Hematopoietic multipotent progenitor cell treated with erythropoietin and hydrocortisone succinate and interleukin-3 and kit ligand, for 17 days (in vitro differentiated cells): ENCODE measurements around the gene MRPL18.
"Not testable (repeated sequence)": the region's sequence is repeated elsewhere in the genome, so short reads cannot be mapped to it uniquely, and the experiment has no call there.

Experiments used
- DNase-seq: peaks from one replicate; pipeline ENCODE4 v3.0.0-alpha.2; 2015; ENCODE audit warnings: low spot score

MRPL18 gene

DNA sequence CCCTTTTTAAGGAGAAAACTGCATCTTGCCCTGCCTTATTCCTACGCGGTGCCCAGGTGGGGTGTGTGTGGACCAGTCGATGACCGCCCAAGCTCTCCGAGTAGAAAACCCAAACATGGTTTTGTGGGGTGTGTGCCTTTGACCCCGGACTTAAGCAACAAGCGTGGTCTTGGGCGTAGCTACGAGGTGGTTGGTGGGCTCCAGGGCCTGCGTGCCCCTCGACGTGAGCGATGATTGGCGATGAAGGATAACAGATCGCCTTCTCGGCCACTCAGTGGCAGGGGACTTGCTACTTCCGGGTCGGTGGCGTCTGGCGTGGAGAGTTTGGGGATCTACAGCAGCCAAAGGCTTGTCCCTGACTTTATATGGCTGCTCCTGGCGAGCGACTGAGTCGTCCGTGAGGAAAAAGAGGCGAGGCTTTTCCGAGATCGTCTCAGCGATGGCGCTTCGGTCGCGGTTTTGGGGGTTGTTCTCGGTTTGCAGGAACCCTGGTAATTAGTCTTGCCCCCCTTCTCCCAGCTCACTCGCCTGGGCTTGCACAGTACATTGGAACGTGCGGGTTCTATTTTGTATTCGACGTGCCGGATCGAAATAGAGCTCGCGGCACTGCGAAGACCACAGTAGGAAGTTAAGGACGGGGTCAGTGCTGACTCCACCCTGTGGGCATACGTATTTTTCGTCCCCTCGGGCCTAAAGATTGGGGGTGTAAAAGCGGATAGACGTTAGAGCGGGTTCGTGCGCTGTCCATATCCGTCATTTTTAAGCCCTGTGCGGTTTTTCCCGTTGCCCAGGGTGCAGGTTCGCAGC is at the start of gene MRPL18:
MRPL18 (plus strand) TSS at position 319 of the 807 bp plus-strand sequence; CDS start at position 440, 121 bp downstream.
- peak; percentile 90 for DNase-seq

GRCh38 chr6:159742165-159742564 is 48.1 kb upstream of the MRPL18 start:
- peak; percentile 34 for DNase-seq

DNA sequence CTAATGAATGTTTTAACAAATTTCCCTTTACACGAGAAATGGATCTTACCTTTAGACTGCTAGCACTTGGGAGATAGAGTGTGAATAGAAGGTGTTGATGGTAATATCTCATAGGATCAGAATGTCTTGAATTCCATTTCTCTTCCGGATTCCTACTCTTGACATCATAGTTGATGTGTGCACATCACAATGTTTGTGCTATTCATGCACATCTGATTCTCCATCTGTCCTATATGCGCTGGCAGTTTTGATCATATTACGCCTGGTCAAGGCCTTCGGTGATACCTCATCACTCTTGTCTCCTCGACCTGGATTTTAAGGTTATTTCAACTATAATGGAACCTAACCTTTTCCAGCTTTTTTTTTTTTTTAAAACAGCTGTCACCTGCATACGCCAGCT is 45.2 kb upstream of the MRPL18 start:
- DNase-seq, result no peak

DNA sequence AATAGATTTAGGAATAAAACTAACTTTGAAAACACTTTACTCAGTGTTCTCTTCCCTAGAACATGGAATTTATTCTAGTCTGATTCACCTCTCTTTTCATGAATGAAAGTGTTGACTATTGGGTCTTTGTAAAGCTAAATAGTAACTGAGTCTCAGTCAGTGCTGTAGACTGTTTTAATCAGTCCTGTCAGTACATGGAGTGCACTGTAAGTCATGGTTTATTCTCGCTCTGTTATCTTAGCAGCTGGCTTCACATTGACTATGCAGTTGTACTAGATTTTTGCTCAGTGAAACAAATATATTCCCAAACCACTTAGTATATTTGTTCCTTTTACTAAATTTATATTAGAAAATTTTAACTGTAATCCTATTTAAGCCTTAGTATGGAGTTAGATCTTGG is 43.5 kb upstream of the MRPL18 start:
- DNase-seq, result no peak

DNA sequence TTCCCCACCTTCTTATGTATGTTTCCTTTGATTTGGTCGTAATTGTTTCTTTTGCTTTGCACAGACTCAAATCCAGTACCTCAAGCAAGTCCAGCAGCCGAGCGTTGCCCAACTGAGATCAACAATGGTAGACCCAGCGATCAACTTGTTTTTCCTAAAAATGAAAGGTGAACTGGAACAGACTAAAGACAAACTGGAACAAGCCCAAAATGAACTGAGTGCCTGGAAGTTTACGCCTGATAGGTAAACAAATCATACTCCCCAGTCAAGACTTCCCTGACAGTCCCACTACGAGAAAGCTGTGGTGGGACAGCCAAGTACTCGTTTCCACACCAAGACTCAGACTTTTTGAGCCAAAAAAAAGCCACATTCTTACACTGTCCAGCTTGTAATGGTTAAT is 42.1 kb upstream of the MRPL18 start:
- not testable (repeated sequence) for DNase-seq

DNA sequence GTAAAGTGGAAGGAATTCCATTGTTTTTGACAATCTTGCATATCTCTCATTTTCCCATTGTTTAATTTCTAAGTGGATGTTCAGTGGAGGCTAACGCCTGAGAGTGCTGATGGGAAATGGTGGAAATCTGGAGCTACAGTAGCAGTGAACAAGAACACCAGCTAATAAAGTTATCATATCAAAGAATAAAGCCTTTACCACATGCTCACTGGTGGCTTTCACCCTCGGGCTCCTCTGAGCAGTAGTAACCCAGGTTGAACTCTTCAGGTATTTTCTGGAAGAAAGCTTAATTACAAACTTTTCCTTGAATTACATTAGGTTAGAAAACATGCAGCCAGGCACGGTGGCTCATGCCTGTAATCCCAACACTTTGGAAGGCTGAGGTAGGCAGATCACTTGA is 38.8 kb upstream of the MRPL18 start:
- no peak for DNase-seq

DNA sequence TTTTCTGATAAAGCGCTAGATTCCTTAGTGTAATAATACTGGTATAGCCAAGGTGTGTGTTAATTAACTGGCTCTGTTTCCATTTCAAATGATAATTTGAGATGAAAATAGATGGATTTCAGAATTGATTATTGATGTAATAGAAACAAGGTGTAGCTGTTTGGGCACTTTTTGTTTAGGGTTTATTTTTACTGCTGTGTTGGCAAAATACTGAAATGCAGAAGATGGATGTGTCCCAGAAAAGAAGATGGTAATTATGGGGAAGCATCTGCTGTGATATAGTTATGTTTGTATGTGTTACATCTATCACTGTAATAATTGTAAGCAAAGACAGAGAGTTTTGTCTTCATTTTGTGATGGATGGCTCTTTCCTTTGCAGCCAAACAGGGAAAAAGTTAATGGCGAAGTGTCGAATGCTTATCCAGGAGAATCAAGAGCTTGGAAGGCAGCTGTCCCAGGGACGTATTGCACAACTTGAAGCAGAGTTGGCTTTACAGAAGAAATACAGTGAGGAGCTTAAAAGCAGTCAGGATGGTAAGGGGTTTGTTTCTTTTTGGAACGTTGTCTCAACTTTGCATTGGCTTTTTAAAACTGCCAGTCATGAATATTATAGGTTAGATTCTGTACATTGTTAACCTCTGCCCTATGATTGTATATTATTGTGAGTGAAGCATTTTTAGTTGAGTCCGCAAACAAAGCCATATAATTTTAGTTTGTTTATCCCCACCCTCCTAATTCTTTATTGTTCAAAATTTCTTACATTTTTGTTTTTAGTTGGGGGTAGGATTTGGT is 37.0 kb upstream of the MRPL18 start:
- DNase-seq, result no peak

- no peak for DNase-seq
Observed at GRCh38 chr6:159754401-159754800, 35.9 kb upstream of the MRPL18 start.

GRCh38 chr6:159754959-159755914 is 35.0 kb upstream of the MRPL18 start:
- DNase-seq, result no peak

GRCh38 chr6:159756508-159756907 is 33.8 kb upstream of the MRPL18 start:
- DNase-seq, result no peak

- DNase-seq, result no peak
Observed at GRCh38 chr6:159758031-159759001, 32.0 kb upstream of the MRPL18 start.

DNA sequence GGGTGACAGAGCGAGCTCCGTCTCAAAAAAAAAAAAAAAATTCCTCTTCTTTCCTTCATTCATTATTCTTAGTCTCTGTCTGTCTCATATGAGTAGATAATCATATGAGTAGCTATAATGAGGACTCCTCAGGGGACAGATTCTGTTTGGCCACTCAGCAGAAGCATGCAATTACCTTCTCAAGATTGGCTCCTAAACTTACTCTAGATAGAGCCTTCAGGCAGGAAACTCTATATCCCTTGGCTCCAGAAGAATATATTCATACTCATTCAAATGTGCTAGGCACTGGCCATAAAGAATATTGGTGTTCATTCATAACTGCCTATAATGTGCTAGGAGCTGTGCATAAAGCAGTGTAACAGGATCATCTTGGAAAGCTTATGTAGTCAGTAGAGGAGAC is 30.6 kb upstream of the MRPL18 start:
- no peak for DNase-seq

GRCh38 chr6:159760602-159761057 is 29.6 kb upstream of the MRPL18 start:
- DNase-seq, result no peak

DNA sequence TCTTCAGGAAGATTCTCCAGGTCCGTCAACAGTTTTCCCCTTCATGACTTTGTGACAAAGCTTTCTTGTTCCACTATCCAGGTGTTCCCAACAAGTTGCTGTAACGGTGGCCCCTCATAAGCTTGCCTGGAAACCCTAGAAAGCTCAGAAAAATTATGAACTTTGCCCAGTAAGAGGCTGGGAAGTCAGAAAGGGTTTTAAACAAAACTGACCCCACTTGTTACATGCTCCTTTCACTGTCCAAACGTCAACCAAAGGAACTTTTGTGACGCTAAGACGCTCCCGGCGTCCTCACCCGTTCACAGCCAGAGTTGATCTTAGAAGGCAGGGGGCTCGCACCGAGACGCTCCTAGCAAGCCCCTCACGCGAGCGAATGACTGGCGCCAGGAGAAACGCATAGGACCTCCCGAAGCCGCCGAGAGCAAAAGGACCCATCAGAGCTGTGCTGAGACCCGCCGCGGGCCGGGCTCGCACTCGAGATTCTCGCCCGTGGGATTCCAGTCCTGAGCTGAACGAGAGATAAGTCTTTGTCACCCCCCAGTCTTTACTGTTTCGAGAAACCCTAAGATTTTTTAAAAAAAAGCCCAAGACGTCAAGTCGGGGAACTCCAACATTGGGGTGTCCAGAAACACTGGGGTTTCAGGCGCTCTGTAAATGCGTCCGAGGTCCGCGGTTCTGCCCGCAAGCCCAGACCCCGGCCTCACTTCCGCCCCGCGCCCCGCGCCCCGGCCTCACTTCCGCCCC is 29.0 kb upstream of the MRPL18 start:
- DNase-seq, result no peak

GRCh38 chr6:159761873-159762680 is 28.2 kb upstream of the MRPL18 start, which contains the start of gene ACAT2:
TSS of gene ACAT2 (plus strand) at chr6:159762045. CDS start at chr6:159762088, 43 bp downstream.
- peak; percentile 91 for DNase-seq

DNA sequence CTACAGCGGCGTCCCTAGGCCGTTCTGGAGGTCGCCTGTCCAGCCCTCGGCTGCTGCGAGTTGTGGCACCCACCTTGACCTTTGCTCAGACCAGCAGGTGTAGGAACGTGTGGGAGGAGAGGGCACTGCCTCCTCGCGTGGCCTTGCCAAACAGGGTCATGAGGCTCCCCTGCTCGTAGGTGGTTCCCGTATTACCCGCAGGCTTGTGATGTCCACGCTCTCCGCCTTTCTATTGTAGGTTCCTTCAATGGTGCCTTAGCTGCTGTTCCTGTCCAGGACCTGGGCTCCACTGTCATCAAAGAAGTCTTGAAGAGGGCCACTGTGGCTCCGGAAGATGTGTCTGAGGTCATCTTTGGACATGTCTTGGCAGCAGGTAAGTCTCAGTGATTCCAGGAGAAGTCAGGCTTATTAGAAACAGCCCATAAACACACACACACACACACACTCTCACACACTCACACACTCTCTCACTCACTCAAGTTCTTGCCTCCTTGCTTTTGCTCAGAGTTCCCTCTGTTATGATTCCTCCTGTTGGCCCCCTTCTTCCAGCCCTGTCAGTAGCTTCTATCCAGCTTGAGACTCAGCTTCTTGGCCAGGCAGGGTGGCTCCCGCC is 27.5 kb upstream of the MRPL18 start:
- no peak for DNase-seq

- no peak for DNase-seq
Observed at GRCh38 chr6:159766906-159767305, 23.4 kb upstream of the MRPL18 start.

- no peak for DNase-seq
Observed at GRCh38 chr6:159769470-159769869, 20.8 kb upstream of the MRPL18 start.

DNA sequence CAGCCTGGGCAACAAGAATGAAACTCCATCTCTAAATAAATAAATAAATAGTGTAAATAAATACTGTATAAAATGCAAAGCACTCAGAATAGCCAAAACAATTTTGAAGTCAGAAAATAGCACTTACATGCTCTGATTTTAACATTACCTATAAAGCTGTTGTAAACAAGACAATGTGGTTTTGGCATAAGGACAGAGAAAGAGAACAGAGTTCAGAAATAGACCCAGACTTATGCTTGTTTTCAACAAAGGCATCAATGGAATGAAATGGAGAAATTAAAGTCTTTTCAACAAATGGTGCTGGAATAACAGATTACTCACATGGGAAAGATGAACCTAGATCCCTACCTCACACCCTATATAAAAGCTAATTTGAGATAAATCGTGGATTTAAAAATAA is 18.1 kb upstream of the MRPL18 start:
- DNase-seq, result no peak
